Glutamatergic neuron (in vitro differentiated cells): ENCODE results near the gene MYOZ3. TPM values are rescaled to one million over a fixed set of nuclear protein-coding genes. Genes with fewer than 3 reads are reported as not detected.

Experiments used
- DNase-seq: peaks from one replicate; pipeline ENCODE4 v3.0.0; 2022
- H3K27ac Mint-ChIP-seq: one replicate; pipeline ENCODE4 v1.8.0; 2020; ENCODE audit warnings: mild to moderate bottlenecking, mixed read lengths, inconsistent platforms; ENCODE audit not compliant: unreplicated experiment
- H3K27me3 Mint-ChIP-seq: one replicate; pipeline ENCODE4 v1.8.0; 2020; ENCODE audit warnings: mild to moderate bottlenecking, moderate library complexity, mixed read lengths, inconsistent platforms; ENCODE audit not compliant: unreplicated experiment
- H3K36me3 Mint-ChIP-seq: one replicate; pipeline ENCODE4 v1.8.0; 2020; ENCODE audit warnings: mild to moderate bottlenecking, mixed read lengths, inconsistent platforms; ENCODE audit not compliant: unreplicated experiment
- H3K4me1 Mint-ChIP-seq: one replicate; pipeline ENCODE4 v1.8.0; 2020; ENCODE audit warnings: mild to moderate bottlenecking, low read depth, mixed read lengths, inconsistent platforms; ENCODE audit not compliant: unreplicated experiment
- H3K4me3 Mint-ChIP-seq: one replicate; pipeline ENCODE4 v1.8.0; 2020; ENCODE audit warnings: mild to moderate bottlenecking, mixed read lengths, inconsistent platforms; ENCODE audit not compliant: unreplicated experiment
- H3K9me3 Mint-ChIP-seq: one replicate; pipeline ENCODE4 v1.8.0; 2020; ENCODE audit warnings: mild to moderate bottlenecking, moderate library complexity, mixed read lengths, inconsistent platforms; ENCODE audit not compliant: unreplicated experiment
- total RNA-seq: library from RNA; stranded (reverse); fragmentation: NEBNext Ultra II Directional; extraction: Animal tissue kit (Norgen Biotek cat#: 25700); gene quantifications from one replicate; pipeline ENCODE4 v1.2.1, GENCODE V29; 2021; ENCODE audit not compliant: unreplicated experiment
- TF ChIP-seq, protein P1 (sequence below): fragments of 200-600 bp; sonication (generic); IDR thresholded peaks from one replicate; pipeline ENCODE4 v1.5.0; 2021; ENCODE audit not compliant: partially characterized antibody, unreplicated experiment

MYOZ3 gene
- total RNA-seq, 1 donor from 2014 or later: 0.64 TPM

DNA sequence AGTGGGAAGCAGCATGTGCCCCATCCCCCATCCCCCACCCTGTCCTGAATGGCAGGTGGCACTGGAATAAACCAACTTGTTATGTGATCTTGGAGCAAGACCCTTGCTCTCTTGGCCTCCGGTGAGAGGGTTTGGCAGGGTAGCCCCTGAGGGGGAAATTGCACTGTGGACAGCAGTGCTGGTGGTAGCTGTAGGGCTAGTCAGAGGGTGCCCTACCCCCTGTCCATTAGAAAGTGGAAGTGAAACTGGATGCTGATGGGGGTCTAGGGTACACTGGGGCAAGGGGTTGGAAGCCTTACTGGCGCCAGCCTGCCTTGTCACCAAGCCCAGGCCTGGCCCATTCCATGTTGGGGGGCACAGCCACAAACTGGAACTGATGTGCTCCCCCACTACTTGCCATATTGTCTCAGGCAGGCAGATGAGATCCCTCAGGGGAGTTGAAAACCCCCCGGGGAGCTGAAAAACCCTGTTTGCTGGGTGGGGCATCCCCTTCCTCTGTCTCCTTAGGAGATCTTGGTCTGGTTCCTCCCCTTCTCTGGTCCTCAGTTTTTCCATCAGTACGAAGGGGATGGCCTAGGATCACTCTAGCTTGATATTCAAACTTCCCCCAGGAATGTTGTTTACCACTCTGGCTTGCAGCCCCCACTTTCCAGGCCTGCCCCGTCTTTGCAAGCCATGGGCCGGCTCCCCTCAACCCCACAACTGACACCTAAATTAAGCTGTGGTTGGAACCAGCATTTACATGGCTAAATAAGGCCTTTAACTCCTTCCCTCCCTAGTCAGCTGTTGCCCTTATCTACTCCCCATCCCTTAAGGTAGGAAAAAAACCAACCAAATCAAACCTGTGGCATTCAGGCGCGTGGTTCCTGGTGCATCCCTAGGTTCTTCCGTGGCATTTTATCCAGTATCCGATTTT lies 35.0 kb upstream of the MYOZ3 start:
- H3K9me3 Mint-ChIP-seq: peaks cover 12% of the 10 kb centered on the region
- H3K36me3 Mint-ChIP-seq: no peaks in the 10 kb centered on the region
- TF ChIP-seq, protein P1, sequence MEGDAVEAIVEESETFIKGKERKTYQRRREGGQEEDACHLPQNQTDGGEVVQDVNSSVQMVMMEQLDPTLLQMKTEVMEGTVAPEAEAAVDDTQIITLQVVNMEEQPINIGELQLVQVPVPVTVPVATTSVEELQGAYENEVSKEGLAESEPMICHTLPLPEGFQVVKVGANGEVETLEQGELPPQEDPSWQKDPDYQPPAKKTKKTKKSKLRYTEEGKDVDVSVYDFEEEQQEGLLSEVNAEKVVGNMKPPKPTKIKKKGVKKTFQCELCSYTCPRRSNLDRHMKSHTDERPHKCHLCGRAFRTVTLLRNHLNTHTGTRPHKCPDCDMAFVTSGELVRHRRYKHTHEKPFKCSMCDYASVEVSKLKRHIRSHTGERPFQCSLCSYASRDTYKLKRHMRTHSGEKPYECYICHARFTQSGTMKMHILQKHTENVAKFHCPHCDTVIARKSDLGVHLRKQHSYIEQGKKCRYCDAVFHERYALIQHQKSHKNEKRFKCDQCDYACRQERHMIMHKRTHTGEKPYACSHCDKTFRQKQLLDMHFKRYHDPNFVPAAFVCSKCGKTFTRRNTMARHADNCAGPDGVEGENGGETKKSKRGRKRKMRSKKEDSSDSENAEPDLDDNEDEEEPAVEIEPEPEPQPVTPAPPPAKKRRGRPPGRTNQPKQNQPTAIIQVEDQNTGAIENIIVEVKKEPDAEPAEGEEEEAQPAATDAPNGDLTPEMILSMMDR: no peak
- no peak for DNase-seq
- H3K4me3 Mint-ChIP-seq: peak overlapping the region; percentile 74
- peaks cover 4% of the 10 kb centered on the region for H3K27me3 Mint-ChIP-seq
- H3K4me1 Mint-ChIP-seq: peaks cover 35% of the 10 kb centered on the region
- H3K27ac Mint-ChIP-seq: no peak overlapping the region

GRCh38 chr5:150626853-150627276 lies 34.2 kb upstream of the MYOZ3 start:
- peaks cover 40% of the 10 kb centered on the region for H3K4me1 Mint-ChIP-seq
- H3K9me3 Mint-ChIP-seq: peaks cover 12% of the 10 kb centered on the region
- peaks cover 3% of the 10 kb centered on the region for H3K27me3 Mint-ChIP-seq
- TF ChIP-seq, protein P1: no peak
- H3K36me3 Mint-ChIP-seq: no peaks in the 10 kb centered on the region
- H3K4me3 Mint-ChIP-seq: no peak overlapping the region
- DNase-seq: no peak
- no peak overlapping the region for H3K27ac Mint-ChIP-seq

- Mint-ChIP-seq H3K9me3 (peaks cover 17% of the 10 kb centered on the region), H3K36me3 (no peaks in the 10 kb centered on the region), H3K4me1 (peaks cover 44% of the 10 kb centered on the region), H3K27ac (no peak overlapping the region), H3K4me3 (no peak overlapping the region), H3K27me3 (peaks cover 3% of the 10 kb centered on the region)
- DNase-seq: no peak
- TF ChIP-seq, protein P1: no peak
Observed at GRCh38 chr5:150627731-150628545, 33.1 kb upstream of the MYOZ3 start.

GRCh38 chr5:150628936-150629485 lies 32.0 kb upstream of the MYOZ3 start:
- no peak overlapping the region for H3K4me3 Mint-ChIP-seq
- no peaks in the 10 kb centered on the region for H3K36me3 Mint-ChIP-seq
- H3K27me3 Mint-ChIP-seq: no peaks in the 10 kb centered on the region
- peaks cover 45% of the 10 kb centered on the region for H3K4me1 Mint-ChIP-seq
- H3K27ac Mint-ChIP-seq: no peak overlapping the region
- no peak for DNase-seq
- H3K9me3 Mint-ChIP-seq: peaks cover 10% of the 10 kb centered on the region
- TF ChIP-seq, protein P1: no peak
